Neutrophil (primary cell): Measurements from ENCODE around the gene HDLBP.

Experiments
- H3K27ac ChIP-seq: fragments of 200-600 bp; sonication (generic); 2 replicates; pipeline ENCODE4 v1.5.1; 2016; ENCODE audit warnings: mild to moderate bottlenecking, moderate library complexity
- H3K27me3 ChIP-seq: fragments of 200-600 bp; sonication (generic); 2 replicates; pipeline ENCODE4 v1.6.0; 2016; ENCODE audit warnings: mild to moderate bottlenecking
- H3K36me3 ChIP-seq: fragments of 200-600 bp; sonication (generic); 2 replicates; pipeline ENCODE4 v1.5.1; 2017
- H3K4me1 ChIP-seq, 2 experiments: fragments of 200-600 bp in 1 of 2; sonication (generic) in 1 of 2; 1 replicate in 1 of 2; 2 replicates in 1 of 2; pipeline versions ENCODE4 v1.5.1 to v1.6.1; 2013 to 2016; ENCODE audit warnings: low read depth in 1 of 2, low read length in 1 of 2, mild to moderate bottlenecking in 1 of 2, moderate library complexity in 1 of 2; ENCODE audit not compliant: control insufficient read depth in 1 of 2, insufficient read depth in 1 of 2
- H3K4me3 ChIP-seq, 2 experiments: fragments of 200-600 bp in 1 of 2; sonication (generic) in 1 of 2; 1 replicate in 1 of 2; 2 replicates in 1 of 2; pipeline ENCODE4 v1.5.1; 2013 to 2016; ENCODE audit warnings: low read depth in 1 of 2, low read length in 1 of 2, mild to moderate bottlenecking in 1 of 2, moderate library complexity in 1 of 2
- H3K9me3 ChIP-seq: fragments of 200-600 bp; sonication (generic); 2 replicates; pipeline ENCODE4 v1.5.1; 2016
- TF ChIP-seq, protein P1 (sequence below): fragments of 200-600 bp; sonication (generic); IDR thresholded peaks from 2 replicates; pipeline ENCODE4 v1.5.1; 2016; ENCODE audit warnings: antibody characterized with exemption

The HDLBP gene

DNA sequence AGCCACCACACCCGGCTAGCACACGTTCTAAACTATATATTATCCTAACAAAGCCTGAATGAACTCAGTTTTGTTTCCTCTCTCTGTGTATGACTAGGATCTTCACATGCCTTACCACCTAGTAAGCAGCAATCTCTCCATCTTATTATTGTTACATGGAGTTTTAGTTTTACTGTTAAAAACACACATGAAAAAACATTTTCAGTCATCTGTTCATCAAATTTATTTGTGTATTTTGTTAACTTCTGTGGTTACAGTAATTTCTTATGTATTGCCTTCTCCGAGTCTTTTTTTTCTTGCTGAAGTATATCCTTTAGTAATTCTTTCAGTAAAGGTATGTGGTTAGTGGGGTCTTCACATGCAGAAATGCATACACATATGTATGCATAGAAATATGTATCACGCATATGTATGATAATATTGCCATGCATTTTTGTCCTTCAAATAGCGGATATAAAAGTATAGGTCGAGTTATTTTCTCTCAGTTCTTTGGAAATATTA is 95.6 kb downstream of the HDLBP start:
- TF ChIP-seq, protein P1, sequence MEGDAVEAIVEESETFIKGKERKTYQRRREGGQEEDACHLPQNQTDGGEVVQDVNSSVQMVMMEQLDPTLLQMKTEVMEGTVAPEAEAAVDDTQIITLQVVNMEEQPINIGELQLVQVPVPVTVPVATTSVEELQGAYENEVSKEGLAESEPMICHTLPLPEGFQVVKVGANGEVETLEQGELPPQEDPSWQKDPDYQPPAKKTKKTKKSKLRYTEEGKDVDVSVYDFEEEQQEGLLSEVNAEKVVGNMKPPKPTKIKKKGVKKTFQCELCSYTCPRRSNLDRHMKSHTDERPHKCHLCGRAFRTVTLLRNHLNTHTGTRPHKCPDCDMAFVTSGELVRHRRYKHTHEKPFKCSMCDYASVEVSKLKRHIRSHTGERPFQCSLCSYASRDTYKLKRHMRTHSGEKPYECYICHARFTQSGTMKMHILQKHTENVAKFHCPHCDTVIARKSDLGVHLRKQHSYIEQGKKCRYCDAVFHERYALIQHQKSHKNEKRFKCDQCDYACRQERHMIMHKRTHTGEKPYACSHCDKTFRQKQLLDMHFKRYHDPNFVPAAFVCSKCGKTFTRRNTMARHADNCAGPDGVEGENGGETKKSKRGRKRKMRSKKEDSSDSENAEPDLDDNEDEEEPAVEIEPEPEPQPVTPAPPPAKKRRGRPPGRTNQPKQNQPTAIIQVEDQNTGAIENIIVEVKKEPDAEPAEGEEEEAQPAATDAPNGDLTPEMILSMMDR = no peak
- H3K4me3 ChIP-seq = no peak overlapping the region

DNA sequence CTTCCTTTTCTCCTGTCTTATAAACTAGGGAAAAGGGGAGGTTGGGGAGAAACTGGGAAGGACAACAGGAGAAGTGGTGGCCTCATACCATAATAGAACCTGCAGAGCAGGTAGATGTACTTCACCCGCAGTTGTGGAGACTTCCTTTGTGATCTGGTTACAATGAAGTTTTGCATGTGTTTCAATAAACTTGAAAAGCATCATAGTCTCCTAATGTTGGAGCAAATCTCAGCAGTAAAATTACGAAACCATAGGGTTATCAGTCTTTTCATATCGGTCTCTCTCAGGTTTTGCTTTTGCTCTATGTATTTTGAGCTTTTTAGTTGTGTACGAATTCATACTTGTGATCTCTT is 96.5 kb downstream of the HDLBP start:
- TF ChIP-seq, protein P1 = no peak
- Histone ChIP-seq H3K27me3 (peaks cover 40% of the 10 kb centered on the region), H3K4me3 (peak overlapping the region; percentile 49 to 56), H3K4me1 (peaks cover 10 to 13% of the 10 kb centered on the region in 2 experiments), H3K9me3 (no peaks in the 10 kb centered on the region), H3K27ac (no peak overlapping the region), H3K36me3 (no peaks in the 10 kb centered on the region)

More for the DNA sequence above, 95.6 kb downstream of the HDLBP start:
- Histone ChIP-seq H3K27ac (no peak overlapping the region), H3K9me3 (no peaks in the 10 kb centered on the region), H3K27me3 (peaks cover 37% of the 10 kb centered on the region), H3K36me3 (peaks cover 2% of the 10 kb centered on the region), H3K4me1 (peaks cover 10 to 13% of the 10 kb centered on the region in 2 experiments)

DNA sequence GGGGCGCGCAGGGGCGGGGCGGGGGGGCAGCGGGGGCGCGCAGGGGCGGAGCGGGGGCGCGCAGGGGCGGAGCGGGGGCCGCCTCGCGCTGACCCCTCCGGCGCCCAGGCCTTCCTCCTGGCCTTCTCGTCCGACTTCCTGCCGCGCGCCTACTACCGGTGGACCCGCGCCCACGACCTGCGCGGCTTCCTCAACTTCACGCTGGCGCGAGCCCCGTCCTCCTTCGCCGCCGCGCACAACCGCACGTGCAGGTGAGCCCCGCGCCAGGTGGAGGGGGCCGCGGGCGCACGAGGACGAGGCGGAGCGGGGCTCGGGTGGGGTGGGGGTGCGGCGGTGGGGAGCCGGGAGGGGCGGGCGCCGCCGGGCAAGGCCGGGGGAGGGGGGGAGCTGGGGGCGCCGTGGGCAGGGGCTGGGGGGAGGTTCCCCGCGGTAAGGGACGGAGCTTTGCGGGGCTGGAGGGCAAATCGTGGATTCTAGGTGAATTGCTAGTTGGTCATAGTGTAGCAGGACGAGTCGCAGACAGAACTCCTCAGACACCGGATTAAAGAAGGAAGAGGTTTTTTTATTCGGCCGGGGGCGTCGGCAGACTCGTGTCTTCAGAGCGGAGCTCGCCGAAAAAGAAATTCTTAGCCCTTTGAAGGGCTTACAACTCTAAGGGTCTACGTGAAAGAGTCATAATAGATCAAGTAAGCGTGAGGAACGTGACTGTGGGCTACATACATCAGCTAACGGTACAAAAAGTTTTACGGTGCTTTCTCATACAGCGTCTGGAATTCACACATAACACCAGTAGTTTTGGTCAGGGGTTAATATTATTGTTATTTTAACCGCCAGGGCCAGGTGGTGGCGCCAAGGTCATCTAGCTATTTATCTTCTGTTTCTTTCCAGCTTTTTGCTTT is 97.1 kb downstream of the HDLBP start:
- peak overlapping the region; percentile 49 to 56 for H3K4me3 ChIP-seq
- H3K27ac ChIP-seq = no peak overlapping the region
- H3K36me3 ChIP-seq = no peaks in the 10 kb centered on the region
- no peaks in the 10 kb centered on the region for H3K9me3 ChIP-seq
- peaks cover 40% of the 10 kb centered on the region for H3K27me3 ChIP-seq
- TF ChIP-seq, protein P1 = peak; percentile 29
- peaks cover 10 to 13% of the 10 kb centered on the region in 2 experiments for H3K4me1 ChIP-seq

DNA sequence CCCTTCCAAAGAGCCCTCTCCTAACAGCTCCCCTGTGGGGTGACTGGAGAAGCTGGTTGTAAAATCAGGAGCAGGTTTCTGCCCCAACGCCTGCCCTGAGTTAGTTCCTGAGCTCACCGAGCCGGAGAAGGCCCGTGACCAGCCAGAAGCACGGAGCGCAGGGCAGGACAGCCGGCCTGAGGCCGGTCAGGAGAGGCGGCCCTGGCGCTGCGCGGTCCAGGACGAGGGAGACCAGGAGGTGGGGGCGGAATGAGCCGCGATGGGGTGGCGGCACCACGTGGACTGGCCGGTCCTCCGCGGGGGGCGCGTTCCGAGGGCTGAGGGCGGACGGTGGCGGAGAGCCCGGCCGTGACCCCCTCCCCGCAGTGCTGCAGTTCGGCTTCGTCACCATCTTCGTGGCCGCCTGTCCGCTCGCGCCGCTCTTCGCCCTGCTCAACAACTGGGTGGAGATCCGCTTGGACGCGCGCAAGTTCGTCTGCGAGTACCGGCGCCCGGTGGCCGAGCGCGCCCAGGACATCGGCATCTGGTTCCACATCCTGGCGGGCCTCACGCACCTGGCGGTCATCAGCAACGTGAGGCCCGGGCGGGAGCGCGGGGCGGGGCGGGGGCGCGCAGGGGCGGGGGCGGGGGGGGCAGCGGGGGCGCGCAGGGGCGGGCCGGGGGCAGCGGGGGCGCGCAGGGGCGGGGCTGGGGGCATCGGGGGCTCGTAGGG is 98.0 kb downstream of the HDLBP start:
- H3K9me3 ChIP-seq = no peaks in the 10 kb centered on the region
- peaks cover 40% of the 10 kb centered on the region for H3K27me3 ChIP-seq
- peaks cover 10 to 13% of the 10 kb centered on the region in 2 experiments for H3K4me1 ChIP-seq
- H3K27ac ChIP-seq = no peak overlapping the region
- peak overlapping the region; percentile 34 to 49 for H3K4me3 ChIP-seq
- H3K36me3 ChIP-seq = no peaks in the 10 kb centered on the region
- TF ChIP-seq, protein P1 = no peak

DNA sequence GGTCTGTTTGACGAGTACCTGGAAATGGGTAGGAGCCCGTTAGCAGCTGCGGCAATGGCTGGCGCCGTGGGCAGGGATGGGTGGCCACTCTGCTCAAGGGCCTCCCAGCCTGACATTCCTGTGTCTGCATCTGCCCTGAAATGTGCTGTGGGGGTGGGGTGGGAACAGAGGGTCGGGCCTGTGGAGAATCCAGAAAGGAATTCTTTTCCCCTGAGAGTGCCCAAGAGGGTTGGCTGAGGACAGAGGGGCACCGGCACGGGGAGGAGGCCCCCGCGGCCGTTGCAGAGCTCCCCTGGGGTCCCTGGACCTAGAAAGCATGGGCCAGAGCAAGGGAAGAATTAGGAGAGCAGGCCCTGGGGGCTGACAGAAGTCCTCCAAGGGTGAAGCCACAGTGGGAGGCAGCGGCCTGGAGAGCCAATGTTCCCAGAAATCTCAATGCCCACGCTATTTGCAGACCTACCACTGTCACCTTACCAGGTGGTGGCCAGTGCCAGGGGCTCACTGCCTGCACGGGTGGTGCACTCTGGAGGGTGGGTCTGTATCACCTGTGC is 99.2 kb downstream of the HDLBP start:
- Histone ChIP-seq H3K4me3 (no peak overlapping the region), H3K27ac (no peak overlapping the region), H3K27me3 (peaks cover 40% of the 10 kb centered on the region), H3K36me3 (no peaks in the 10 kb centered on the region), H3K4me1 (peaks cover 10 to 13% of the 10 kb centered on the region in 2 experiments), H3K9me3 (no peaks in the 10 kb centered on the region)
- TF ChIP-seq, protein P1 = no peak
